ENCODE data around the gene SPATA33. TPM values are rescaled to one million over a fixed set of nuclear protein-coding genes. Genes with fewer than 3 reads are reported as not detected.
"Not testable (repeated sequence)": the region's sequence is repeated elsewhere in the genome, so short reads cannot be mapped to it uniquely, and the experiment has no call there.

The SPATA33 gene
- total RNA-seq, 1 donor from 2014 or later: 15.5 TPM

DNA sequence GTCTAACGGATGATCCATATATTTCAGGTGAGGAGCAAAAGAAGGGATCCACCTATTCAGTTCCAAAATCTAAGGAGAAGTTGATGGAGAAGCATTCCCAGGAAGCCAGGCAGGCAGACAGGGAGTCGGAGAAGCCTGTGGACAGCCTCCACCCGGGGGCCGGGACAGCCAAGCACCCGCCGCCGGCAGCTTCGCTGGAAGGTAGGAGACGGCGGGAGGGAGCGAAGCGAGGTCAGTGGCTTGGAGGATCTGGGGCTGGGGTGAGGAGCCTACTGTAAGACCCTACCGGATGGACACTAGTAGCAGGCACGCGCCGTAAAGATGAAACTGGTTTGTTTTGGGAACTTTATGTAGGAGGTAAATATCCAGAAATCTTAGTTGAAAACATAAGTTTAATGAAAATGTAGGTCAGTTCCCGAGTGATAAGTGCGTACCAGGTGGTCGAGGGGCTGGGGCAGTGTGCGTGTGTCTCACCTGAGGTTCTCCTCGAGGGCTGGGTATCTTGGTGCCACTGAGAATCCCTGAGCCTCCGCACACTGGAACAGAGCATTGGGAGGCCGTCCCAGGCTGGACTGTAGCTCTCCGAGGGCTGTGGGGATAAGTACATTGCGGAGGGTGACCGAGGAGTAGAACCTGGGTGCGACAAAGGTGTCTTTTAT lies 714 bp downstream of the SPATA33 start:
- Mint-ChIP-seq H3K4me3 (ENCODE audit: low read depth) (peak overlapping the region; percentile 92), H3K36me3 (ENCODE audit: low read depth) (peaks cover 47% of the 10 kb centered on the region), H3K27me3 (ENCODE audit: low read depth) (no peaks in the 10 kb centered on the region), H3K4me1 (ENCODE audit: low read depth) (peaks cover 15% of the 10 kb centered on the region), H3K9me3 (no peaks in the 10 kb centered on the region), H3K27ac (peak overlapping the region; percentile 89)
- peak; percentile 20 for DNase-seq (ENCODE audit: low spot score)
- intact Hi-C loops (cut with micrococcal nuclease): loop anchor here (5.0 kb wide), 1 partner anchor 96 kb away; the partner anchor contains the start of gene RPL13

- H3K27ac Mint-ChIP-seq: no peak overlapping the region
- intact Hi-C loops (cut with micrococcal nuclease): no loop called here
- H3K9me3 Mint-ChIP-seq: no peaks in the 10 kb centered on the region
- DNase-seq (ENCODE audit: low spot score): no peak
- no peak overlapping the region for H3K4me3 Mint-ChIP-seq (ENCODE audit: low read depth)
- peaks cover 50% of the 10 kb centered on the region for H3K36me3 Mint-ChIP-seq (ENCODE audit: low read depth)
- peaks cover 13% of the 10 kb centered on the region for H3K4me1 Mint-ChIP-seq (ENCODE audit: low read depth)
- no peaks in the 10 kb centered on the region for H3K27me3 Mint-ChIP-seq (ENCODE audit: low read depth)
Observed at GRCh38 chr16:89660146-89660545, 2.5 kb downstream of the SPATA33 start.

DNA sequence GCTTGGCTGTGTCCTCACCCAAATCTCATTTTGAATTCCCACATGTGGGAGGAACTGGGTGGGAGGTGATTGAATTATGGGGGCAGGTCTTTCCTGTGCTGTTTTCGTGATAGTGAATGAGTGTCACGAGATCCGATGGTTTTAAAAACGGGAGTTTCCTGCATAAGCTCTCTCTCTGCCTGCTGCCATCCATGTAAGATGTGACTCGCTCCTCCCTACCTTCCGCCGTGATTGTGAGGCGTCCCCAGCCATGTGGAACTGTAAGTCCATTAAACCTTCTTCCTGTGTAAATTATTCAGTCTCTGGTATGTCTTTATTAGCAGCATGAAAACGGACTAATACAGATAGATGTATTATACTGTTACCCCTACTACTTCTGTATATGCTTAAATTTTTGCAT lies 3.6 kb downstream of the SPATA33 start:
- Mint-ChIP-seq H3K36me3 (ENCODE audit: low read depth) (peaks cover 43% of the 10 kb centered on the region), H3K4me1 (ENCODE audit: low read depth) (peaks cover 11% of the 10 kb centered on the region), H3K27ac (no peak overlapping the region), H3K4me3 (ENCODE audit: low read depth) (no peak overlapping the region), H3K9me3 (no peaks in the 10 kb centered on the region), H3K27me3 (ENCODE audit: low read depth) (no peaks in the 10 kb centered on the region)
- DNase-seq (ENCODE audit: low spot score): no peak
- intact Hi-C loops (cut with micrococcal nuclease): no loop called here

DNA sequence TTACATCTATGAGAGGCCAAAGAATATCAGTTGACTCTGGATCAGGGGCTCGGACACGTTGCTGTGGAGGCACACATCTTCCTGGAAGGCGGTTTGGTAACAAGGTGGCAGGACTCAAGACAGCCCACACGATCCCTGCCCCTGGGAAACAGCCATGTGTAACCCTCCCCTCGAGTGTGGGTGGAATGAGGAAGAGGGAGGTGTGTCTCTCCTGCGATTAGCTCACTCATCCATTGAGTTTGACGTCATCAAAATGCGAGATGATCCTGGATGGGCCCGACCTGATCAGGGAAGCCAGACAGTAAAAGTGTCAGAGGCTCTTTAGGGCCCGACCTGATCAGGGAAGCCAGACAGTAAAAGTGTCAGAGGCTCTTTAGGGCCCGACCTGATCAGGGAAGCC lies 6.6 kb downstream of the SPATA33 start:
- intact Hi-C loops (cut with micrococcal nuclease); H3K27ac Mint-ChIP-seq; H3K9me3 Mint-ChIP-seq; H3K4me3 Mint-ChIP-seq (ENCODE audit: low read depth); H3K4me1 Mint-ChIP-seq (ENCODE audit: low read depth); H3K27me3 Mint-ChIP-seq (ENCODE audit: low read depth); DNase-seq (ENCODE audit: low spot score): not testable (repeated sequence)
- H3K36me3 Mint-ChIP-seq (ENCODE audit: low read depth): peaks cover 41% of the 10 kb centered on the region

DNA sequence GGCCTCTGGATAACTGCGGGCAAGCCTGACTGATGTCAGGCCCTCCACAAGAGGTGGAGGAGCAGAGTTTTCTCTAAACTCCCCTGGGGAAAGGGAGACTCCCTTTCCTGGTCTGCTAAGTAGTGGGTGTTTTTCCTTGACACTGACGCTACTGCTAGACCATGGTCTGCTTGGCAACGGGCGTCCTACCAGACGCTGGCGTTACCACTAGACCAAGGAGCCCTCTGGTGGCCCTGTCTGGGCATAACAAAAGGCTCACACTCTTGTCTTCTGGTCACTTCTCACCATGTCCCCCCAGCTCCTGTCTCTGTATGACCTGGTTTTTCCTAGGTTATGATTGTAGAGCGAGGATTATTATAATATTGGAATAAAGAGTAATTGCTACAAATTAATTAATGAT lies 9.4 kb downstream of the SPATA33 start:
- H3K27me3 Mint-ChIP-seq (ENCODE audit: low read depth); H3K9me3 Mint-ChIP-seq; intact Hi-C loops (cut with micrococcal nuclease); H3K4me3 Mint-ChIP-seq (ENCODE audit: low read depth); H3K27ac Mint-ChIP-seq; H3K4me1 Mint-ChIP-seq (ENCODE audit: low read depth); DNase-seq (ENCODE audit: low spot score): not testable (repeated sequence)
- H3K36me3 Mint-ChIP-seq (ENCODE audit: low read depth): peaks cover 21% of the 10 kb centered on the region

GRCh38 chr16:89667633-89668032 lies 10.0 kb downstream of the SPATA33 start:
- H3K9me3 Mint-ChIP-seq: no peaks in the 10 kb centered on the region
- H3K27me3 Mint-ChIP-seq (ENCODE audit: low read depth): no peaks in the 10 kb centered on the region
- peaks cover 21% of the 10 kb centered on the region for H3K36me3 Mint-ChIP-seq (ENCODE audit: low read depth)
- no peak overlapping the region for H3K27ac Mint-ChIP-seq
- H3K4me3 Mint-ChIP-seq (ENCODE audit: low read depth): no peak overlapping the region
- intact Hi-C loops (cut with micrococcal nuclease): no loop called here
- no peak for DNase-seq (ENCODE audit: low spot score)
- peaks cover 9% of the 10 kb centered on the region for H3K4me1 Mint-ChIP-seq (ENCODE audit: low read depth)

DNA sequence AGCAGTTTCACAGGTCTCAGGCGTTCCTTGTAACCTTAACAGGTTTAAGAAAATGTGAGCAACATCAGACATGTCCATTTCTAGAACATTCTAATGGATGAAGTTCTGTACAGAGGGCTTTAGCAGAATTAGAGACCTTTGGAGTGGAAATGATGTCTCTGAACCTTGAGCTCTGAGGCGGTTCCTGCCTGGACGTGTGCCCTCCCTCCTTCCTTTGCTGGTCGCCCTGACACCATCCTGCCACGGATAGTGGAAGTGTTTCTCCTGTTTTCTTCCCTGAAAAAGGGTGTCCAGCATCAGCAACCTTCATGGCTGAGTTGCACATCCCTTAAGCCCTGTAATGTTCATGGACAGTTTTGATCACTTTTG lies 11.1 kb downstream of the SPATA33 start:
- no peak overlapping the region for H3K4me3 Mint-ChIP-seq (ENCODE audit: low read depth)
- DNase-seq (ENCODE audit: low spot score): no peak
- intact Hi-C loops (cut with micrococcal nuclease): no loop called here
- peaks cover 9% of the 10 kb centered on the region for H3K4me1 Mint-ChIP-seq (ENCODE audit: low read depth)
- H3K36me3 Mint-ChIP-seq (ENCODE audit: low read depth): peaks cover 15% of the 10 kb centered on the region
- no peak overlapping the region for H3K27ac Mint-ChIP-seq
- no peaks in the 10 kb centered on the region for H3K27me3 Mint-ChIP-seq (ENCODE audit: low read depth)
- H3K9me3 Mint-ChIP-seq: no peaks in the 10 kb centered on the region

GRCh38 chr16:89669755-89670154 lies 12.1 kb downstream of the SPATA33 start:
- DNase-seq (ENCODE audit: low spot score): no peak
- peaks cover 9% of the 10 kb centered on the region for H3K36me3 Mint-ChIP-seq (ENCODE audit: low read depth)
- no peak overlapping the region for H3K4me3 Mint-ChIP-seq (ENCODE audit: low read depth)
- H3K9me3 Mint-ChIP-seq: no peaks in the 10 kb centered on the region
- H3K27me3 Mint-ChIP-seq (ENCODE audit: low read depth): no peaks in the 10 kb centered on the region
- intact Hi-C loops (cut with micrococcal nuclease): no loop called here
- peaks cover 9% of the 10 kb centered on the region for H3K4me1 Mint-ChIP-seq (ENCODE audit: low read depth)
- H3K27ac Mint-ChIP-seq: no peak overlapping the region

DNA sequence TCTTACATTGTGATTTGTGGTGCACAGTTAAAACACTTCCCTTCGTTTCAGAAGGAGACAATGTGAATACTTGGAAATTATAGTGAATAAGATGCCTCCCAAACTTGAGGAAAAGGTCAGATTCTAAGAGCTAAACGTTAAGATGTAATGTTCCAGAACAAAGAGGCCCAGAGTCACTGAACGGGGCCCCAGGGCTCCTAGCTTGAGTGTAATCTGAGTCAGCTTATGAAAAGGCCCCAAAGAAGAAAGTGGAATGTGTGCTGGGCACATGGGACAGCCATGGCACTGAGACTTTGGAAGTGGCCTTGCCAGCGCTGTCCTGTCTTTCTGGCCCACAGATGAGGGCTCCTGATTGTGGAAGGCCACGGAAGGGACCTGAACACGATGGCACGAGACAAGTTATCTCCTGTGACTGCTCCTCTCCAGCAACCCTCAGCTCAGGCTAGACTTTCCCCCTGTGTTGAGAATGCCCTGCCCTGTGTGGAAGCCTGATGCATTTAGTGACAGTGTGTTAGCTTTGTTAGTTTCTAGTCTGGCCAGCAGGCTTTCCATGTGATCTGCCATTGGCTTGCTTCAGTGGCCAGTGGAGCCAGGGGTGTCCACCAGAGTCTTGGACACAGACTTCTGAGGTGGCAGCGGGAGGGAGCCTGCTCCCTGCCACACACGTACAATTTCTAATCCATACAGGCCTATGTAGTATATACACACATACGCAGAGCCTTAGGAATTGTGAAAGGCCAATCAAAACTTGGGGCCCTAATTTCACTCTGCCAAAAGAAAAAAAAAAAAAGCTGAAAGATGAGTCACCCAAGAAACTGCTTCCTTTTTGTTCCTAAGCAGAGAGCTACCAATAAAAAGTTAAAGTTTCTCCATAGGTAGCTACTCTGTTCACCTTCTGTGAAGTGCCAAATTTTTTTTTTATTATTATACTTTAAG lies 13.1 kb downstream of the SPATA33 start:
- intact Hi-C loops (cut with micrococcal nuclease): no loop called here
- Mint-ChIP-seq H3K36me3 (ENCODE audit: low read depth) (peaks cover 9% of the 10 kb centered on the region), H3K27me3 (ENCODE audit: low read depth) (no peaks in the 10 kb centered on the region), H3K27ac (no peak overlapping the region), H3K9me3 (no peaks in the 10 kb centered on the region), H3K4me3 (ENCODE audit: low read depth) (no peak overlapping the region), H3K4me1 (ENCODE audit: low read depth) (peaks cover 9% of the 10 kb centered on the region)
- no peak for DNase-seq (ENCODE audit: low spot score)

- H3K4me3 Mint-ChIP-seq (ENCODE audit: low read depth); DNase-seq (ENCODE audit: low spot score); H3K36me3 Mint-ChIP-seq (ENCODE audit: low read depth); H3K9me3 Mint-ChIP-seq; H3K4me1 Mint-ChIP-seq (ENCODE audit: low read depth); H3K27me3 Mint-ChIP-seq (ENCODE audit: low read depth); H3K27ac Mint-ChIP-seq; intact Hi-C loops (cut with micrococcal nuclease): not testable (repeated sequence)
Observed at GRCh38 chr16:89671565-89671964, 13.9 kb downstream of the SPATA33 start.

DNA sequence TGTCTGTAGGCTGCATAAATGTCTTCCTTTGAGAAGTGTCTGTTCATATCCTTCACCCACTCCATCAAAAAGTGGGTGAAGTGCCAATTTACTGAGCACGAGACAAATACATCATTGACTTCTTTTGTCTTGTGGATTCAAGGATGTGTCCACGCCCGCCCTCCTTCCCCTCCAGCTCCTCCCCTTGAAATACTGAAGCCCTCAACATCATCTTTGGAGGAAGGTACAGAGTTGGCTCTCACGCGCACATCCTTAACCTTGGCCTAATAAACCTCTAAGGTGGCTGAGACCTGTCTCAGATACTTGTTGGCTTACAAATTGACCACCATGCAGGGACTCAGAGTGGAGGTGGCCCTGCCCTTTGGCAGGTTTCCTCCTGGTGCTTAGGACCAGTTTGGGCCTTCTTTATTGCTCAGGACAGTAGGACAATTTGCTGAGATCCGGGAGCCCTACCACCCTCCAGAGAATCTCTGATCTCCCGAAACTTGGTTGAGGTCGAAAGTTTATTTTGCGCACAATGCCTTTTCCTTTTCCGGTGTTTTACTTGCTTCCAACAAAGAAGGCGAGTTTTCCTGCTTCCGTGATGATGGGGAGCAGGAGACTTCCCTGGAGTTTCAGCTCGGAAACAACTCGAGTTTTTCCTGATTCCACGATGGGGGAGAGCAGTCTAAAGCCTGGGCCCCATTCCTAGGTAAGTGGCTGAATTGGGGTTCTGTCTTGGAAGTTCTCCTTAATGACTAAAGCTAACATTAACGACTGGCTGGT lies 14.7 kb downstream of the SPATA33 start:
- Mint-ChIP-seq H3K9me3 (no peaks in the 10 kb centered on the region), H3K27ac (no peak overlapping the region), H3K36me3 (ENCODE audit: low read depth) (peaks cover 3% of the 10 kb centered on the region), H3K4me3 (ENCODE audit: low read depth) (no peak overlapping the region), H3K27me3 (ENCODE audit: low read depth) (no peaks in the 10 kb centered on the region), H3K4me1 (ENCODE audit: low read depth) (peaks cover 9% of the 10 kb centered on the region)
- DNase-seq (ENCODE audit: low spot score): no peak
- intact Hi-C loops (cut with micrococcal nuclease): no loop called here

DNA sequence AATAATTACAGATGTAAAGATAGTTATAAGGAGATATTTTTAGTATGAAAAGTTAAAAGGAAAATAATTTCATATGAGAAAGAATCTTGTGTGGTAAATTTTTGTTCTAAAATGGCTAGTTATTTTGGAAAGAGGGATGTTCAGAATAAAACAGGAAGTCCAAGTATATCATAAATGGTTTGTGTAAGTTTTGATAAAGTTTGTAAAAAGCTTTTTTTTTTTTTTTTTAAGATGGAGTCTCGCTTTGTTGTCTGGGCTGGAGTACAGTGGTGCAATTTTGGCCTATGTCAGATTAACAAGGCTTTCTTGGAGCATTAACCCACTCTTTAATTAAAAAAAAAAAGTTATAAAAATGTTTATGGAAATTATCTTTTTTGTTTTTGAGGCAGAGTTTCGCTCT lies 20.6 kb downstream of the SPATA33 start:
- Mint-ChIP-seq H3K27ac (no peak overlapping the region), H3K36me3 (ENCODE audit: low read depth) (peaks cover 7% of the 10 kb centered on the region), H3K27me3 (ENCODE audit: low read depth) (no peaks in the 10 kb centered on the region), H3K4me3 (ENCODE audit: low read depth) (no peak overlapping the region), H3K9me3 (no peaks in the 10 kb centered on the region), H3K4me1 (ENCODE audit: low read depth) (no peaks in the 10 kb centered on the region)
- DNase-seq (ENCODE audit: low spot score): no peak
- intact Hi-C loops (cut with micrococcal nuclease): no loop called here
